ENCODE results near the gene UAP1L1.

UAP1L1 gene

GRCh38 chr9:137103206-137103999, 26.1 kb downstream of the UAP1L1 start:
- DNase-seq, result no peak

- no peak for DNase-seq
Measured at GRCh38 chr9:137105814-137106661, 28.7 kb downstream of the UAP1L1 start.

GRCh38 chr9:137106662-137107250, 29.4 kb downstream of the UAP1L1 start:
- DNase-seq, result no peak

- no peak for DNase-seq
Measured at GRCh38 chr9:137107312-137107921, 30.1 kb downstream of the UAP1L1 start.

- no peak for DNase-seq
Measured at GRCh38 chr9:137107982-137108381, 30.7 kb downstream of the UAP1L1 start.

GRCh38 chr9:137108608-137109249, 31.4 kb downstream of the UAP1L1 start:
- no peak for DNase-seq

GRCh38 chr9:137109250-137110146, 32.2 kb downstream of the UAP1L1 start:
- DNase-seq, result no peak

GRCh38 chr9:137110147-137110910, 33.0 kb downstream of the UAP1L1 start:
- no peak for DNase-seq

- DNase-seq, result no peak
Measured at GRCh38 chr9:137110911-137111787, 33.8 kb downstream of the UAP1L1 start.

GRCh38 chr9:137111788-137112563, 34.7 kb downstream of the UAP1L1 start:
- DNase-seq, result no peak

- no peak for DNase-seq
Measured at GRCh38 chr9:137112564-137113384, 35.5 kb downstream of the UAP1L1 start.

- DNase-seq, result no peak
Measured at GRCh38 chr9:137113385-137114159, 36.3 kb downstream of the UAP1L1 start.

GRCh38 chr9:137114220-137114612, 36.9 kb downstream of the UAP1L1 start:
- no peak for DNase-seq

GRCh38 chr9:137114613-137115393, 37.5 kb downstream of the UAP1L1 start, which contains the start of gene DPP7:
Gene DPP7 (minus strand): TSS chr9:137114733. CDS start chr9:137114713, 20 bp downstream.
- peak; percentile 75 for DNase-seq

GRCh38 chr9:137115394-137116026, 38.2 kb downstream of the UAP1L1 start:
- DNase-seq, result no peak
